ENCODE data around the gene ZNHIT1. TPM values are rescaled to one million over a fixed set of nuclear protein-coding genes. Genes with fewer than 3 reads are reported as not detected.

Gene ZNHIT1
- total RNA-seq, 2 donors from 2014 or later: 56.5 to 61.7 TPM

DNA sequence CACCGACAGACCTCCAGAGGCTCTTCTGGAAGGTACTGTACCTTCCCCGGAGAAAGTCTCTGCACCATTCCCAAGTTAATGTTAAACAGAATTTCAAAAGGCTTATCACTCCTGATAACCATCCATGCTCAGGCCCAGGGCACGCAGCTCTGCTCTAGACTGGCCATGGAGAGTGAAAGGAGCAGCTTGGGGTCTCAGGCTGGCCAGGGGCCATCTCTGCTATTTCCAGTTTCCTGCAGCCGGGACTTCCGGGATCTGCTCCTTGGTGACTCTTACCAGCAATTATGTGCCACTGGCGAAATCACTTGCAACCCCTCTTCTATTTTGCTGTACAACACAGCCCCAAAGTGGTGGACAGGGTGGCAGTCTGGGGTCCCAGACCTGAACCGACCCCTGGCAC is 13.7 kb downstream of the ZNHIT1 start:
- no peak overlapping the region for H3K27ac ChIP-seq (ENCODE audit: low read depth, low read length)
- Mint-ChIP-seq H3K27ac (peak overlapping the region; percentile 87), H3K4me3 (peak overlapping the region; percentile 58), H3K27me3 (ENCODE audit: insufficient read depth) (no peaks in the 10 kb centered on the region), H3K36me3 (ENCODE audit: low read depth) (peaks cover 23% of the 10 kb centered on the region), H3K9me3 (no peaks in the 10 kb centered on the region), H3K4me1 (peaks cover 18% of the 10 kb centered on the region)
- H3K4me3 ChIP-seq (ENCODE audit: low read length): peak overlapping the region; percentile 70
- DNase-seq: no peak
- no peaks in the 10 kb centered on the region for H3K9me3 ChIP-seq (ENCODE audit: control insufficient read depth, low read length)
- H3K4me1 ChIP-seq (ENCODE audit: control insufficient read depth, insufficient read depth, low read length): peaks cover 6% of the 10 kb centered on the region
- peaks cover 11% of the 10 kb centered on the region for H3K36me3 ChIP-seq (ENCODE audit: control insufficient read depth, insufficient read depth, low read length)
- no peaks in the 10 kb centered on the region for H3K27me3 ChIP-seq (ENCODE audit: control insufficient read depth, insufficient read depth, low read length, poor library complexity, severe bottlenecking)
- 82 to 87% methylated on average over 4 to 7 of the region's 7 CpGs for WGBS, 2 experiments (ENCODE audit: insufficient coverage in 1 of 2, insufficient read length in 1 of 2)
- TF ChIP-seq, protein P1, sequence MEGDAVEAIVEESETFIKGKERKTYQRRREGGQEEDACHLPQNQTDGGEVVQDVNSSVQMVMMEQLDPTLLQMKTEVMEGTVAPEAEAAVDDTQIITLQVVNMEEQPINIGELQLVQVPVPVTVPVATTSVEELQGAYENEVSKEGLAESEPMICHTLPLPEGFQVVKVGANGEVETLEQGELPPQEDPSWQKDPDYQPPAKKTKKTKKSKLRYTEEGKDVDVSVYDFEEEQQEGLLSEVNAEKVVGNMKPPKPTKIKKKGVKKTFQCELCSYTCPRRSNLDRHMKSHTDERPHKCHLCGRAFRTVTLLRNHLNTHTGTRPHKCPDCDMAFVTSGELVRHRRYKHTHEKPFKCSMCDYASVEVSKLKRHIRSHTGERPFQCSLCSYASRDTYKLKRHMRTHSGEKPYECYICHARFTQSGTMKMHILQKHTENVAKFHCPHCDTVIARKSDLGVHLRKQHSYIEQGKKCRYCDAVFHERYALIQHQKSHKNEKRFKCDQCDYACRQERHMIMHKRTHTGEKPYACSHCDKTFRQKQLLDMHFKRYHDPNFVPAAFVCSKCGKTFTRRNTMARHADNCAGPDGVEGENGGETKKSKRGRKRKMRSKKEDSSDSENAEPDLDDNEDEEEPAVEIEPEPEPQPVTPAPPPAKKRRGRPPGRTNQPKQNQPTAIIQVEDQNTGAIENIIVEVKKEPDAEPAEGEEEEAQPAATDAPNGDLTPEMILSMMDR (conservative IDR thresholded peaks at IDR 0.05): no peak
- H3K9ac ChIP-seq (ENCODE audit: extremely low read depth, low read length, poor library complexity, severe bottlenecking): no peak overlapping the region

DNA sequence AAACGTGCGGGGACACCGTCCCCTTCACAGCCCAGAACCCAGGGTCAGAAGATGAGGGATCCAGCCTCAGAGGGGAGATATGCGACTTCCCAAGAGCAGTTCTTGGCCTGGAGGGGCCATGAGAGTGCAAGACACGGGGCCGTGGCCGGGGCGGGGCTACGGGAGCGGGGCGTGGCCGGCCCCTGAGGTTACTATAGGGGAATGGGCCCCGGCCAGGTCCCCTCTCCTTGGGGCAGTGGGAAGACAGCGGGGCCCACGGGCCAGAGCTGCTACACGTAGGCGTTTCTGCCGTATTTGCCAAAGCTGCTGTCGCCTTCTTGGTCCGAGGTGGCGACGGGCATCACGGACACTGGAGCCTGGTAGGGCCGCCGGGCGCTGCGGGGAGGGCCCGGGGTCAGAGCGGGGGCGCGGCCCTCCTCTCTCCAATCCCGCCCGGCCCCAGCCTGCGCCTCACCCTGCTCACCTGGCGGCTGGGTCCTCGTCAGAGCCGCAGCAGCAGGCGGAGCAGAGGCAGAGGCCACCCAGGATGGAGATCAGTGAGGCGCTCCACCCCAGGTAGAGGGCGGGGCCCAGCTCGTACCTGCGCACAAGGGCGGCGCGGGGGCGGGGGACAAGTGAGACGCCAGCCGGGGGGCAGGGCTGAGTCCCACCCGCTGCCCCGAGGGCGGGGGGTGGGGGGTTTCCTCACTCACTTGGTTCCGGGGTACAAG is 14.3 kb downstream of the ZNHIT1 start:
- Mint-ChIP-seq H3K4me1 (peaks cover 18% of the 10 kb centered on the region), H3K9me3 (no peaks in the 10 kb centered on the region), H3K27me3 (ENCODE audit: insufficient read depth) (no peaks in the 10 kb centered on the region), H3K36me3 (ENCODE audit: low read depth) (peaks cover 20% of the 10 kb centered on the region), H3K4me3 (peak overlapping the region; percentile 58), H3K27ac (peak overlapping the region; percentile 87)
- no peak overlapping the region for H3K9ac ChIP-seq (ENCODE audit: extremely low read depth, low read length, poor library complexity, severe bottlenecking)
- peaks cover 4% of the 10 kb centered on the region for H3K36me3 ChIP-seq (ENCODE audit: control insufficient read depth, insufficient read depth, low read length)
- TF ChIP-seq, protein P1 (conservative IDR thresholded peaks at IDR 0.05): no peak
- H3K27me3 ChIP-seq (ENCODE audit: control insufficient read depth, insufficient read depth, low read length, poor library complexity, severe bottlenecking): no peaks in the 10 kb centered on the region
- peaks cover 6% of the 10 kb centered on the region for H3K4me1 ChIP-seq (ENCODE audit: control insufficient read depth, insufficient read depth, low read length)
- H3K9me3 ChIP-seq (ENCODE audit: control insufficient read depth, low read length): no peaks in the 10 kb centered on the region
- 6 to 7% methylated on average over 21 to 52 of the region's 52 CpGs for WGBS, 2 experiments (ENCODE audit: insufficient coverage in 1 of 2, insufficient read length in 1 of 2)
- no peak overlapping the region for H3K27ac ChIP-seq (ENCODE audit: low read depth, low read length)
- peak overlapping the region; percentile 70 for H3K4me3 ChIP-seq (ENCODE audit: low read length)
- DNase-seq: peak; percentile 87

GRCh38 chr7:101233907-101234547 is 16.1 kb downstream of the ZNHIT1 start:
- no peak for DNase-seq
- WGBS, 2 experiments (ENCODE audit: insufficient coverage in 1 of 2, insufficient read length in 1 of 2): 92% methylated on average over 10 to 21 of the region's 21 CpGs

More at GRCh38 chr7:101233907-101234547, 16.1 kb downstream of the ZNHIT1 start:
- Mint-ChIP-seq H3K4me3 (no peak overlapping the region), H3K4me1 (peaks cover 18% of the 10 kb centered on the region), H3K27me3 (ENCODE audit: insufficient read depth) (no peaks in the 10 kb centered on the region), H3K9me3 (no peaks in the 10 kb centered on the region), H3K27ac (no peak overlapping the region), H3K36me3 (ENCODE audit: low read depth) (peaks cover 9% of the 10 kb centered on the region)
- Histone ChIP-seq H3K4me3 (ENCODE audit: low read length) (no peak overlapping the region), H3K27me3 (ENCODE audit: control insufficient read depth, insufficient read depth, low read length, poor library complexity, severe bottlenecking) (no peaks in the 10 kb centered on the region), H3K27ac (ENCODE audit: low read depth, low read length) (no peak overlapping the region), H3K9ac (ENCODE audit: extremely low read depth, low read length, poor library complexity, severe bottlenecking) (no peak overlapping the region), H3K9me3 (ENCODE audit: control insufficient read depth, low read length) (no peaks in the 10 kb centered on the region), H3K4me1 (ENCODE audit: control insufficient read depth, insufficient read depth, low read length) (peaks cover 6% of the 10 kb centered on the region), H3K36me3 (ENCODE audit: control insufficient read depth, insufficient read depth, low read length) (no peaks in the 10 kb centered on the region)
- TF ChIP-seq, protein P1 (conservative IDR thresholded peaks at IDR 0.05): no peak

All from endodermal cell (in vitro differentiated cells).